Immature natural killer cell (primary cell): ENCODE measurements around the gene WDCP. TPM values are rescaled to one million over a fixed set of nuclear protein-coding genes. Genes with fewer than 3 reads are reported as not detected.
A peak's percentile ranks its signal among the peaks of the same experiment; 100 is the strongest.
"Not testable (repeated sequence)": the region's sequence is repeated elsewhere in the genome, so short reads cannot be mapped to it uniquely, and the experiment has no call there.

ENCODE experiments used
- DNase-seq, 3 donors: peaks; one replicate each; pipeline ENCODE4 v3.0.0; 2022; ENCODE audit warnings: mixed read lengths in 1 of 3
- H3K27ac Mint-ChIP-seq, 6 donors: one replicate each; pipeline ENCODE4 v1.8.0; 2020; ENCODE audit warnings: mixed read lengths in 6 of 6, mild to moderate bottlenecking in 5 of 6, inconsistent platforms in 4 of 6, moderate library complexity in 3 of 6
- H3K27me3 Mint-ChIP-seq, 3 donors: one replicate each; pipeline ENCODE4 v1.8.0; 2020 to 2021; ENCODE audit warnings: low read depth in 3 of 3, mild to moderate bottlenecking in 3 of 3, mixed read lengths in 3 of 3, moderate library complexity in 3 of 3, inconsistent platforms in 1 of 3
- H3K36me3 Mint-ChIP-seq, 3 donors: one replicate each; pipeline ENCODE4 v1.8.0; 2020; ENCODE audit warnings: mixed read lengths in 3 of 3, inconsistent platforms in 2 of 3, mild to moderate bottlenecking in 2 of 3
- H3K4me1 Mint-ChIP-seq, 2 donors: one replicate each; pipeline ENCODE4 v1.8.0; 2020; ENCODE audit warnings: inconsistent platforms in 2 of 2, mild to moderate bottlenecking in 2 of 2, mixed read lengths in 2 of 2, moderate library complexity in 1 of 2
- H3K4me3 Mint-ChIP-seq, 5 donors: one replicate each; pipeline ENCODE4 v1.8.0; 2020; ENCODE audit warnings: mild to moderate bottlenecking in 5 of 5, mixed read lengths in 5 of 5, inconsistent platforms in 3 of 5, moderate library complexity in 3 of 5
- H3K9me3 Mint-ChIP-seq, 6 donors: one replicate each; pipeline ENCODE4 v1.8.0; 2020; ENCODE audit warnings: mild to moderate bottlenecking in 6 of 6, mixed read lengths in 6 of 6, inconsistent platforms in 4 of 6, moderate library complexity in 3 of 6
- polyA plus RNA-seq, 3 donors: library from polyadenylated mRNA; unstranded; fragments of 300-500 nt; fragmentation: Illumina TruSeq; gene quantifications; one replicate each; pipeline ENCODE4 v1.2.3, GENCODE V29; 2021

The WDCP gene
- polyA plus RNA-seq: 1 to 10 TPM; 2.5 to 6.3 (median 5.0) TPM

GRCh38 chr2:24046930-24047702 is at the start of gene WDCP:
Gene WDCP (minus strand): TSS chr2:24047391. CDS start chr2:24039494, 7,897 bp downstream.
- H3K4me3 Mint-ChIP-seq: peak within 1 kb of the TSS; percentile 91 to 93 (median 93)
- peak; percentile 93 to 95 (median 94) for DNase-seq
- peaks cover 25 to 45% of the 10 kb centered on the region in 2 donors for H3K4me1 Mint-ChIP-seq
- H3K9me3 Mint-ChIP-seq: no peaks in the 10 kb centered on the region
- peaks cover 5 to 9% (median 5%) of the 10 kb centered on the region in 3 donors for H3K27me3 Mint-ChIP-seq
- H3K27ac Mint-ChIP-seq: peak within 1 kb of the TSS; percentile 78 to 92 (median 89)
- no peaks in the 10 kb centered on the region for H3K36me3 Mint-ChIP-seq

GRCh38 chr2:24095171-24095677 is 48.0 kb upstream of the WDCP start:
- not testable (repeated sequence) for DNase-seq, H3K9me3 Mint-ChIP-seq, H3K4me3 Mint-ChIP-seq, H3K27me3 Mint-ChIP-seq, H3K27ac Mint-ChIP-seq, H3K4me1 Mint-ChIP-seq
- H3K36me3 Mint-ChIP-seq: peaks cover 8 to 44% (median 42%) of the 10 kb centered on the region in 3 donors

GRCh38 chr2:24093270-24093669 is 46.1 kb upstream of the WDCP start:
- not testable (repeated sequence) for H3K27me3 Mint-ChIP-seq, DNase-seq, H3K4me3 Mint-ChIP-seq, H3K4me1 Mint-ChIP-seq, H3K27ac Mint-ChIP-seq, H3K9me3 Mint-ChIP-seq
- peaks cover 8 to 39% (median 31%) of the 10 kb centered on the region in 3 donors for H3K36me3 Mint-ChIP-seq

- peaks cover 4 to 14% (median 8%) of the 10 kb centered on the region in 3 donors for H3K36me3 Mint-ChIP-seq
- peaks cover 12 to 16% of the 10 kb centered on the region in 2 donors for H3K4me1 Mint-ChIP-seq
- no peak for DNase-seq
- peaks cover 0 to 3% (median 0%) of the 10 kb centered on the region in 3 donors for H3K27me3 Mint-ChIP-seq
- no peak overlapping the region for H3K27ac Mint-ChIP-seq
- no peaks in the 10 kb centered on the region for H3K9me3 Mint-ChIP-seq
- H3K4me3 Mint-ChIP-seq: no peak overlapping the region
Measured at GRCh38 chr2:24088821-24089359, 41.7 kb upstream of the WDCP start.

GRCh38 chr2:24087032-24087431 is 39.8 kb upstream of the WDCP start:
- no peaks in the 10 kb centered on the region for H3K9me3 Mint-ChIP-seq
- H3K4me3 Mint-ChIP-seq: no peak overlapping the region
- DNase-seq: no peak
- peaks cover 17 to 23% of the 10 kb centered on the region in 2 donors for H3K4me1 Mint-ChIP-seq
- no peak overlapping the region for H3K27ac Mint-ChIP-seq
- H3K27me3 Mint-ChIP-seq: peaks cover 0 to 3% (median 0%) of the 10 kb centered on the region in 3 donors
- peaks cover 3 to 11% (median 4%) of the 10 kb centered on the region in 3 donors for H3K36me3 Mint-ChIP-seq

GRCh38 chr2:24086241-24086640 is 39.0 kb upstream of the WDCP start:
- Mint-ChIP-seq H3K9me3 (no peaks in the 10 kb centered on the region), H3K4me3 (peak overlapping the region in 1 of 5 donors; percentile 10), H3K27ac (no peak overlapping the region), H3K36me3 (peaks cover 3 to 11% (median 4%) of the 10 kb centered on the region in 3 donors), H3K4me1 (peaks cover 17 to 23% of the 10 kb centered on the region in 2 donors), H3K27me3 (peaks cover 0 to 3% (median 2%) of the 10 kb centered on the region in 3 donors)
- no peak for DNase-seq

GRCh38 chr2:24085200-24085489 is 38.0 kb upstream of the WDCP start:
- H3K9me3 Mint-ChIP-seq: no peaks in the 10 kb centered on the region
- DNase-seq: no peak
- H3K4me1 Mint-ChIP-seq: peaks cover 17 to 23% of the 10 kb centered on the region in 2 donors
- H3K4me3 Mint-ChIP-seq: peak overlapping the region; percentile 78 to 89 (median 83)
- H3K36me3 Mint-ChIP-seq: peaks cover 3 to 11% (median 4%) of the 10 kb centered on the region in 3 donors
- peak overlapping the region in 1 of 6 donors; percentile 35 for H3K27ac Mint-ChIP-seq
- peaks cover 0 to 3% (median 2%) of the 10 kb centered on the region in 3 donors for H3K27me3 Mint-ChIP-seq

GRCh38 chr2:24084386-24085199 is 37.4 kb upstream of the WDCP start, which contains the start of gene TP53I3:
Gene TP53I3 (minus strand): TSS chr2:24084834. CDS start chr2:24084326, 508 bp downstream.
- no peaks in the 10 kb centered on the region for H3K9me3 Mint-ChIP-seq
- H3K4me1 Mint-ChIP-seq: peaks cover 17 to 23% of the 10 kb centered on the region in 2 donors
- H3K27ac Mint-ChIP-seq: peak within 1 kb of the TSS in 5 of 6 donors; percentile 61 to 80 (median 75)
- peaks cover 3 to 11% (median 4%) of the 10 kb centered on the region in 3 donors for H3K36me3 Mint-ChIP-seq
- peak within 1 kb of the TSS; percentile 78 to 89 (median 83) for H3K4me3 Mint-ChIP-seq
- peak; percentile 80 to 81 (median 80) for DNase-seq
- peaks cover 0 to 2% (median 1%) of the 10 kb centered on the region in 3 donors for H3K27me3 Mint-ChIP-seq

- peak overlapping the region; percentile 78 to 89 (median 83) for H3K4me3 Mint-ChIP-seq
- DNase-seq: no peak
- peak overlapping the region in 5 of 6 donors; percentile 61 to 80 (median 62) for H3K27ac Mint-ChIP-seq
- H3K9me3 Mint-ChIP-seq: no peaks in the 10 kb centered on the region
- H3K4me1 Mint-ChIP-seq: peaks cover 17 to 23% of the 10 kb centered on the region in 2 donors
- peaks cover 0 to 6% (median 1%) of the 10 kb centered on the region in 3 donors for H3K27me3 Mint-ChIP-seq
- peaks cover 0 to 12% (median 4%) of the 10 kb centered on the region in 3 donors for H3K36me3 Mint-ChIP-seq
Measured at GRCh38 chr2:24083567-24084385, 36.6 kb upstream of the WDCP start.

GRCh38 chr2:24082787-24083566 is 35.8 kb upstream of the WDCP start:
- Mint-ChIP-seq H3K27ac (peak overlapping the region in 1 of 6 donors; percentile 61), H3K4me3 (peak overlapping the region in 4 of 5 donors; percentile 15 to 89 (median 80)), H3K36me3 (peaks cover 0 to 9% (median 4%) of the 10 kb centered on the region in 3 donors), H3K9me3 (no peaks in the 10 kb centered on the region), H3K27me3 (peaks cover 0 to 6% (median 1%) of the 10 kb centered on the region in 3 donors), H3K4me1 (peaks cover 18 to 30% of the 10 kb centered on the region in 2 donors)
- DNase-seq: no peak

- no peaks in the 10 kb centered on the region for H3K9me3 Mint-ChIP-seq
- no peak overlapping the region for H3K27ac Mint-ChIP-seq
- DNase-seq: no peak
- no peak overlapping the region for H3K4me3 Mint-ChIP-seq
- H3K4me1 Mint-ChIP-seq: peaks cover 30 to 44% of the 10 kb centered on the region in 2 donors
- H3K27me3 Mint-ChIP-seq: peaks cover 5 to 17% (median 6%) of the 10 kb centered on the region in 3 donors
- peaks cover 0 to 9% (median 4%) of the 10 kb centered on the region in 3 donors for H3K36me3 Mint-ChIP-seq
Measured at GRCh38 chr2:24080701-24081100, 33.5 kb upstream of the WDCP start.

GRCh38 chr2:24077879-24078278 is 30.7 kb upstream of the WDCP start:
- no peak for DNase-seq
- Mint-ChIP-seq H3K27me3 (peaks cover 4 to 17% (median 6%) of the 10 kb centered on the region in 3 donors), H3K9me3 (no peaks in the 10 kb centered on the region), H3K27ac (peak overlapping the region; percentile 88 to 99 (median 98)), H3K36me3 (peaks cover 0 to 9% (median 4%) of the 10 kb centered on the region in 3 donors), H3K4me3 (peak overlapping the region; percentile 93 to 100 (median 99)), H3K4me1 (peaks cover 29 to 43% of the 10 kb centered on the region in 2 donors)
